NCI-H2196 treated with DMSO at 0.1 percent for 48 hours (cell line): ENCODE results near the gene BDKRB2.

Source experiments
- DNase-seq: peaks from one replicate; lab custom pipeline; 2025; ENCODE audit not compliant: unreplicated experiment; lab: John Stamatoyannopoulos, UW

Gene BDKRB2

GRCh38 chr14:96197969-96198368, 6.7 kb upstream of the BDKRB2 start:
- no peak for DNase-seq

- DNase-seq, result no peak
Measured at GRCh38 chr14:96198430-96199130, 6.1 kb upstream of the BDKRB2 start.

GRCh38 chr14:96201157-96201556, 3.5 kb upstream of the BDKRB2 start:
- no peak for DNase-seq

DNA sequence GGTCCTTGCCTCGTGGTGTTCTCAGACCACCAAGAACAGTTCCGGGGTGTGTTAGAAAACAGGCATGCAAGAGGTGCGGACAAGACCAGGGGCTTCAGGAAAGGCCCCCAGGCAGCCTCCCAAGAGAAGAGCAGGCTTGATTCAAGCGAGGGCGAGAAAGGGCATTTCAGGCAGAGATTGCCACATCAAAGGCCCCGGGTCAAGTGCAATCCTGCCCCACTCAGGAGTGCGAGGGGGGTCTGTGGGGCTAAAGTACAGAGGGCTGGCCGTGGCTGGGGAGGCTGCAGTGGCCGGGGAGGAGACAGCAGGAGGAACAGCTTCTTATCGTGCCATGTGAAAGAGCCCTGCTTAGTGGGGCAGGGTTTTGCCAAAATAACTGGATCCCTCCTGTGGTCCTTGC, 2.7 kb upstream of the BDKRB2 start:
- no peak for DNase-seq

- no peak for DNase-seq
Measured at GRCh38 chr14:96202441-96203094, 2.1 kb upstream of the BDKRB2 start.

DNA sequence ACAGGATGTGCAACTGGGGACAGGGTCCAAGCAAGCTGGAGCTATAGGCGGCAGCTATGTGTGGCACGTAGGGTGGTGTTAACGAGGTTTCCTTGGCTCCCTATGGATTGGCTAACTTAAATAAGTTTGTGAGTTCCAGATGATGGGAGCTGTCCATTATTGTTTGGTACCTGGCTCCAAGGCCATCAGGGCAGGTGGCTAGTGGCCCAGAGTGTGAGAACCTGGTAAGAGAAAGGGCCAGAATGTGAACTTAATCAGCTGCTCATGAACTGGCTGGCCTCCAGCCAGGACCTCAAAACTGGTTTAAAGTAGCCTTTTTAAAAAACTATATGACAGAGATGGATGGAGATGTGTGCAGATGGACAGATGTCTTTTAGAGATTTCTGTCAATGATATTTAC, 1.5 kb upstream of the BDKRB2 start:
- DNase-seq, result no peak

GRCh38 chr14:96203635-96204034, 1.0 kb upstream of the BDKRB2 start:
- DNase-seq, result no peak

GRCh38 chr14:96205059-96205977, 679 bp downstream of the BDKRB2 start:
- DNase-seq, result no peak

DNA sequence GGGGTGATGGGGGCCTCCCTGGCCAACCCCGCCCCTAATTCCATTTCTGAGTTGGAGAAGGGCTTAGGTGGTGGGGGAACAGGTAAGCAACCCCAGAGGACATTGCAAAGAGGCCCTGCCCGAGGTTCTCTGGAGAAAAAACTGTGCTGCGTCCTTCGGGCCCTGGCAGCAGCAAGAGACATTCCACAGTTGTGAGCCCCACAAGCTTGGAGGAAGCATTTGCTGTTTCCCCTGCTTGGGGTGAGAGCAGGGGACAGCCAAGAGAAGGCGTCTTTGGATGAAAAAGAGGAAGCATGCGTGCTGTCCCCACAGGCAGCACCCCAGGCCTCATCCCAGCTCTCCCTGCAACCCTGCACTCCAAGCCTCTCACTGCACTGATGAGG, 1.3 kb downstream of the BDKRB2 start:
- DNase-seq, result no peak

DNA sequence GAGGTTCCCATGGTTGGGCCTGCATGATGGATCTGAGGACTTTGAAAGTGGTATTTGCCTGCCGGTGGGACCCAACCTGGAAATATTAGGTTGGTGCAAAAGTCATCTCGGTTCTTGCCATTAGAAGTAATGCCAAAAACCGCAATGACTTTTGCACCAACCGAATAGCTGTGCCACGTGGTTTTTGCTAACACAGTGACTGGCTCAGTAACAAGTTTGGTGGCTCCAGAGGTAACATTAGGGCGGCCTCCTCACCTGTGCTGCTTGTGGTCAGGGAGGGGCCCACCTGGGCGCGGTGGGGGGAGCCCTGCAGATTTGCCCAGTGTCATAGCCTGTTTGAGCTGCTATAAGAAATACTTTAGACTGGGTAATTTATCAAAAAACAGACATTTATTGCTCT, 1.8 kb downstream of the BDKRB2 start:
- DNase-seq, result no peak

DNA sequence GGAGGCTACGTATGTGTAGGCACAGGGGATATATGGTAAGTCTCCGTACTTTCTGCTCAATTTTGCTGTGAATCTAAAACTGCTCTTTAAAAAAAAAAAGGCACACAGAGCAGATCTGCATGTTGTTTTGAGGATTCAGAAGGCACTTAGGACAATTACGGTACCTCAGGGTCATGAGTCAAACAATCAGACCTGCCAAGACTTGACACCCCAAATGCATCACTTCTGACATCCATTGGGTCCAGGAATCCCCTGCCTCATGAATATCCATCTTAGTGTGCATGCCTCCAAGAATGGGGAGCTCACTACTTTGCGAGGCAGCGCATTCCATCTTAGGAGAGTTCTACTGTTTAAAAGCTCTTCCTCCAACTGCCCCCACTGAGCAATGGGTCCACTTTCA, 3.0 kb downstream of the BDKRB2 start:
- DNase-seq, result no peak

GRCh38 chr14:96208739-96209138, 4.1 kb downstream of the BDKRB2 start:
- no peak for DNase-seq

- no peak for DNase-seq
Measured at GRCh38 chr14:96212140-96212539, 7.5 kb downstream of the BDKRB2 start.

DNA sequence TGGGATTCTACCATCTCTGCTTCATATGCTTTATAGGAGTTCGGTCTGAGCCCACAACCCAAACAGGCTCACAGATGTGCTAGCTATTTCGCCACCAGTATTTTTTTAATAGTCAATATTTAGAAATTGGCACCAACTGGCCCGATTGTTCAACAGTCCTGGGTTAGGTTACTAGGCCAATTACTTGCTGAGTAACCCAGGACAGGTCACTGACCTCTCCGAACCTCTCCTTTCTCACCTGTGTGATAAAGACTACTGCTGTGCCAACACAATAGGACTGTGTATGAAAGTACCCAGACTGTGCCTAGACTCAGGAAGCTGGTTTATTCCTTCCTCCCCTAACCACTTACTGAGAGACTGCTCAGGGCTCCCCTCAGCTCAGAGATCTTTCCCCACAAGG, 8.3 kb downstream of the BDKRB2 start:
- DNase-seq, result no peak

GRCh38 chr14:96213871-96214465, 9.3 kb downstream of the BDKRB2 start:
- no peak for DNase-seq

DNA sequence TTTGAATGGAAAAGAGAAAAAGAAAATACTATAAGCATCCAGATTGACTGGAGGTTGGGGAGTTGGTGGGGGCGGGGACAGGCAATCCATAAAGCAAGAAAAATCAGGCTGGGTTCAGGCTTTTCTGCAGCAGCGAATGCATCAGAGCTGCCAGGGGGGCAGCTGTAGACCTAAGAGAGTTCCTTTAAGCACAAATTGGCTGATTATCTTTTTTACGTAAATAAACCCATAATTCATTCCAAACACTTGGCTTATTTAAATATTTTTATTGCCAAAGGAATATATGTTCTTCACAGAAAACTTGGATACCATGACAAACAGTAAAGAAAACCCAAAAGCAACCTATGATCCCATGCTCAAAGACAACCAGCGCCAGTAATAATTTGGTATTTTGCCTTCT, 10.2 kb downstream of the BDKRB2 start:
- no peak for DNase-seq

DNA sequence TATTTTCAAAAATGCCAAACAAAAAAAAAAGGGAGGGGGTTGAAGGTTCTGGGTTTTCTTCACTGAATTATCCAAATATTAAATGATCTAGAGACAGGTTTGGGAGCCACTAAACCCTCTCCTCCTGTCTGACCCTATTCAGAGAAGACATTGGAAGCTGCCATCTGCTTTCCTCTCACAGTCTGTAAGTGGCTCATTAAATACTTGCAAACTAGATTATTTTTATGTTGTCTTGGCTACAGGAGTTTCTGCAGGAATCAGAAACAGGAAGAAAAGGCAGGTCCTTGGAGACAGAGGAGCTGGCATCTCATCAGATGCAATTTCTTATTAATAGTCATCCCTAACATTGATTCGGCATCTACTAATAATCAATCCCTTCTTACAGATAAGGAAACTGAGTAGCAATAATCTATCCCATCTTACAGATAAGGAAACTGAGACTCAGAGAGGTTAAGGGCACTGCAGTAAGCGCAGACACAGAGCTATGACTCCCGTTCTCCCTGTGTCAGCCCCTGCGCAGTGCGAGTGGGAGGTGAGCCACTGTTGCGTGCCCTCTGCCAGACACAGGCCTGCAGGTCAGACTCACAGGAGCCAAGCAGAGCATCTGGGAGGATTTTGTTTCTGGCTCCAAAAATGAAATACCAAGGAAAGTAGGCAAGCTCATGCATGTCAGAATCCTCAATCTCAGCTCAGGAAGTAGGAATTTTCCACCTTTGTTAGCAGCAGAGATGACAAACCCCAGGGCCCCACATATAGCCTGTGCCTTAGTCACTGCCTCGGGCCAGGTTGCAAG, 11.0 kb downstream of the BDKRB2 start:
- no peak for DNase-seq

DNA sequence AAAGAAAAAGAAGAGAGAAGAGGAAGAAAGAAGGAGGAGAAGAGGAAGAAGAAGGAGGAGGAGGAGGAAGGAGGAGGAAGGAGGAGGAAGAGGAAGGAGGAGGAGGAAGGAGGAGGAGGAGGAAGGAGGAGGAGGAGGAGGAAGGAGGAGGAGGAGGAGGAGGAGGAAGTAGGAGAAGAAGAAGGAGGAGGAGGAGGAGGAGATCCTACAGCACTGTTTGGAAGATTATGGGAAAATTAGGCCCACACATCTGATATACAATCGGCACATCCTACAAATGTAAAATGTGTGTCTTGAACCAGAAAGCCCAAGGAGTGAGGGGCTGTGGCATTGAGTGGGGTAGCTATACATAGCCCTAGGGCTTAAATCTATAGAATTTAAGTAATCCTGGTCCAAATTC, 12.0 kb downstream of the BDKRB2 start:
- DNase-seq, result no peak

DNA sequence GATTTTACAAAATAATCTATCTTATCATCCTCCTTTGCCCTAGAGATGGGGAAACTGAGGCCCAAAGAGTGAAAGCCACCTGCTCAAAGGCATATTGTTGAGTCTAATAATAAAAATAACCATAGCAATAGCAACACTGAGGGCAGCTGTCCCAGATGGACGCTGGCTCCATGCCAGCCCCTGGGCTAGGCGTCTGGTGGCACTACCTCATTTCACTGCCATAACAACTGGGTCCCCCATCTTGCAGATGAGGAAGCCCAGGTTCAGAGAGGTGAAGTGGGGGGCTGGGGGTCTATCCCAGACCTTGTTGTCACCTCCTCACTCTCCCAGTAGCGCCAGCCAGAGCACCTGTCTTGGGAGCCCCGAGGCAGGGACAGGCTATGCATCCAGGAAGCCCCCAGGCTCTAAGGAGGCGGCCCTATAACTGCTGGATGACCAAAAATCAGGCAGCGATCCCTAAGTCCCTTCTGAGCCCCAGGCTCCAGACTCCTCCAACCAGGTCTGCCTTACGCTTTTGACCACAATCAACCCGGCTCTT, 12.8 kb downstream of the BDKRB2 start:
- DNase-seq, result no peak

DNA sequence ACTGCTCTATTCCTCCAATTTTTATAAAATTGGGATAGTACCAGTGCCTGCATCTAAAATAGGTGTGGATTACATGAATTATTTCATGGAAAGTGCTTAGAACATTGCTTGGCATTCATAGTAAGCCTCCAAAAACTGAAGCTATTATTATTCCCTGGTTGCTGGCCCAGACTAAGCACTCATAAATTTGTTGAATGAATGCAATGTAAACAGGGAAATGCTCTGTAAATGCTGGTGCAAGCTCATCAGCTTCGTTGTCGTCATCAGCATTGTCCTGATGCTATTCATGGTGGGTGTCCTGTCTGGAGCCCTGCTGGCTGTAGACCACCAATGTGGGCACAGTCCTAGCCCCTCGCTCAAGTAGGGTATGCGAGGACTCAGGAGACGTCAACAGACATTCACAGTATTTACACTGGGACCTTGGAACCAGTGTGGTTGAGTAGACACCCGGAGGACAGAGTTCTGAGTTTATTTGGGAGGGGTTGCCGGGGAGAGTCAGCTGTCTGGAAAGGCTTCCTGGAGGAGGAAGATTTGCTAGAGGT, 16.5 kb downstream of the BDKRB2 start:
- no peak for DNase-seq
